Measurements from ENCODE around the gene PKD2.

The PKD2 gene

GRCh38 chr4:88027611-88028608, 20.5 kb downstream of the PKD2 start:
- TF ChIP-seq CTCF (IDR thresholded peaks at IDR 0.05; ENCODE audit: insufficient read depth, missing control alignments), result no peak
- FAIRE-seq (no peak), DNase-seq (ENCODE audit: insufficient read length, low spot score) (no peak)

- TF ChIP-seq CTCF (IDR thresholded peaks at IDR 0.05; ENCODE audit: insufficient read depth, missing control alignments), result no peak
- no peak for FAIRE-seq
Measured at GRCh38 chr4:88028946-88029345, 21.5 kb downstream of the PKD2 start.

GRCh38 chr4:88029556-88029955, 22.1 kb downstream of the PKD2 start:
- TF ChIP-seq CTCF (IDR thresholded peaks at IDR 0.05; ENCODE audit: insufficient read depth, missing control alignments), result no peak
- DNase-seq (ENCODE audit: insufficient read length, low spot score) (no peak), FAIRE-seq (no peak)

More at GRCh38 chr4:88028946-88029345, 21.5 kb downstream of the PKD2 start:
- DNase-seq (ENCODE audit: insufficient read length, low spot score), result no peak

- no peak for TF ChIP-seq CTCF (IDR thresholded peaks at IDR 0.05; ENCODE audit: insufficient read depth, missing control alignments)
- no peak for FAIRE-seq
- DNase-seq (ENCODE audit: insufficient read length, low spot score), result no peak
Measured at GRCh38 chr4:88030565-88031310, 23.3 kb downstream of the PKD2 start.

- peak; percentile 78 for TF ChIP-seq CTCF (IDR thresholded peaks at IDR 0.05; ENCODE audit: insufficient read depth, missing control alignments)
- DNase-seq (ENCODE audit: insufficient read length, low spot score) (peak; percentile 25), FAIRE-seq (no peak)
Measured at GRCh38 chr4:88033309-88033708, 25.9 kb downstream of the PKD2 start.

GRCh38 chr4:88035292-88035691, 27.9 kb downstream of the PKD2 start:
- TF ChIP-seq CTCF (IDR thresholded peaks at IDR 0.05; ENCODE audit: insufficient read depth, missing control alignments), result no peak
- DNase-seq (ENCODE audit: insufficient read length, low spot score) (no peak), FAIRE-seq (no peak)
